Lower leg skin (tissue), 4 donors: Measurements from ENCODE around the gene DLGAP4. TPM values are rescaled to one million over a fixed set of nuclear protein-coding genes. Genes with fewer than 3 reads are reported as not detected.

Source experiments
- DNase-seq, 2 donors: peaks; one replicate each; pipeline ENCODE4 v3.0.0-alpha.2; 2019; ENCODE audit warnings: low spot score in 2 of 2
- H3K4me3 ChIP-seq: fragments of 200-600 bp; sonication (generic); 2 replicates; pipeline ENCODE4 v1.5.1; 2017; ENCODE audit warnings: mild to moderate bottlenecking, low read depth; ENCODE audit not compliant: poor library complexity, severe bottlenecking
- CTCF ChIP-seq, 3 donors: fragments of 450-650 bp; IDR thresholded peaks; one replicate each; pipeline ENCODE4 v1.5.1; 2016; ENCODE audit warnings: antibody characterized with exemption in 3 of 3, mild to moderate bottlenecking in 3 of 3, moderate library complexity in 2 of 3
- POLR2A ChIP-seq, 2 donors: fragments of 450-650 bp; IDR thresholded peaks; one replicate each; pipeline ENCODE4 v1.6.1; 2016 to 2017; ENCODE audit warnings: antibody characterized with exemption in 2 of 2, mild to moderate bottlenecking in 1 of 2, moderate library complexity in 1 of 2
- WGBS, 2 donors: methylation state at CpG; one replicate each; pipeline ENCODE4 v1.1.5; 2018; 5-methylcytosine and 5-hydroxymethylcytosine counted together
- intact Hi-C: fragments of 100-400 bp; cut with DNase I; formaldehyde crosslinking; loops from one replicate; pipeline ENCODE4 v1.15.0; 2023; ENCODE audit warnings: low total_unique reads
- total RNA-seq, 4 donors: library from RNA; depleted of rRNA; stranded (reverse); fragments of >200 nt; gene quantifications; one replicate each; pipeline ENCODE4 v1.1.0, GENCODE V29; 2016

Gene DLGAP4
- total RNA-seq, 4 donors from 2014 or later = 75.9 to 162 (median 87.7) TPM

GRCh38 chr20:36335206-36335870, 29.2 kb downstream of the DLGAP4 start:
- DNase-seq = no peak
- H3K4me3 ChIP-seq = no peak overlapping the region
- WGBS, 2 donors = 76 to 89% methylated on average over 12 of the region's 12 CpGs
- intact Hi-C loops = no loop called here
- TF ChIP-seq CTCF (IDR thresholded peaks at IDR 0.05) = no peak
- no peak for TF ChIP-seq POLR2A (IDR thresholded peaks at IDR 0.05)

- DNase-seq = no peak
- intact Hi-C loops = no loop called here
- TF ChIP-seq CTCF (IDR thresholded peaks at IDR 0.05) (no peak), POLR2A (IDR thresholded peaks at IDR 0.05) (no peak)
- H3K4me3 ChIP-seq = no peak overlapping the region
- WGBS, 2 donors = 82 to 87% methylated on average over 4 of the region's 4 CpGs
Measured at GRCh38 chr20:36336204-36336603, 30.1 kb downstream of the DLGAP4 start.

- intact Hi-C loops = no loop called here
- no peak for DNase-seq
- no peak overlapping the region for H3K4me3 ChIP-seq
- TF ChIP-seq CTCF (IDR thresholded peaks at IDR 0.05) (no peak), POLR2A (IDR thresholded peaks at IDR 0.05) (no peak)
- 32 to 38% methylated on average over 13 of the region's 13 CpGs for WGBS, 2 donors
Measured at GRCh38 chr20:36336954-36337704, 31.0 kb downstream of the DLGAP4 start.

- intact Hi-C loops = no loop called here
- no peak for DNase-seq
- H3K4me3 ChIP-seq = no peak overlapping the region
- no peak for TF ChIP-seq CTCF (IDR thresholded peaks at IDR 0.05)
- TF ChIP-seq POLR2A (IDR thresholded peaks at IDR 0.05) = no peak
- WGBS, 2 donors = 63 to 67% methylated on average over 4 of the region's 4 CpGs
Measured at GRCh38 chr20:36337886-36338285, 31.7 kb downstream of the DLGAP4 start.

GRCh38 chr20:36339646-36340592, 33.8 kb downstream of the DLGAP4 start:
- 25 to 36% methylated on average over 16 to 22 of the region's 24 CpGs for WGBS, 2 donors
- intact Hi-C loops = no loop called here

More at GRCh38 chr20:36339646-36340592, 33.8 kb downstream of the DLGAP4 start:
- no peak overlapping the region for H3K4me3 ChIP-seq
- no peak for DNase-seq
- TF ChIP-seq CTCF (IDR thresholded peaks at IDR 0.05) (no peak), POLR2A (IDR thresholded peaks at IDR 0.05) (no peak)
